Stimulated activated CD8-positive, alpha-beta memory T cell treated with anti-CD3 and anti-CD28 coated beads, Interleukin-4, amount 100 ng/mL, for 24 hours (primary cell): ENCODE results near the gene RCCD1.

Source experiments
- DNase-seq: peaks from one replicate; pipeline ENCODE4 v3.0.0-alpha.2; 2020; ENCODE audit warnings: low read depth

RCCD1 gene

DNA sequence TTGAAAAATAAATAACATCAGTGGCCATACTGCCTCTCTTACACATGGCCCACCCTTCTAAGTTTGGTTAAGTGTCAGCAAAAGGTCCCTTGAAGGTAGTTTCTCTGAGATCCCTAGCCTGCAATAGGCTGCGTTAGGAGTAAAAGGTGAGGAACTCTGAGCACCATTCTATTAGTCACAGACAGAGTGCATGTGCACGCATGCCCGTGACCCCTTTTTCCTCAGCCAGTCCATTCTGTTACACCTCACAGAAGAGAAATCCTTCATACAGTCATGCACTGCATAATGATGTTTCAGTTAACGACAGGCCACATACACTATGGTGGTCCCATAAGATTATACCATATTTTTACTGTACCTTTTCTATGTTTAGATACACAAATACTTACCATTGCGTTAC is 12.5 kb downstream of the RCCD1 start:
- no peak for DNase-seq

DNA sequence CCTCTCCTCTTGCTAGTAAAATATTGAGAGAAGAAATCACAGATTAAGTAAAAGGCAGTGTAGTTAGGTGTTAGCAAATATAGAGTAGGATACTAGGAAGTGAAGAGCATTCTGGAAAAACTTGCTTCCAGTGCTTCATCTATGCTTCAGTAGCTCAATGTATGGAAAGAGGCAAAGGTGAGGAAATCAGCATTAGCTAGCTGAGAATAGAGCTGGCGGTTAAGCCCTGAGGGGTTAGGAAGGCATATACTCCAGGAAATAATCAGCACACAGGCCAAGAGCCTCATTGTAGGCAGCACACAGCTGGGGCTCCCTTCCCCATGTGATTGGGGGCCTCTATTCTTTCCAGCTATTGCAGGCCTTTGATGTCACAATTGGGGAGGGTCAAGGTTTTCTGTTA is 13.8 kb downstream of the RCCD1 start:
- DNase-seq = no peak

DNA sequence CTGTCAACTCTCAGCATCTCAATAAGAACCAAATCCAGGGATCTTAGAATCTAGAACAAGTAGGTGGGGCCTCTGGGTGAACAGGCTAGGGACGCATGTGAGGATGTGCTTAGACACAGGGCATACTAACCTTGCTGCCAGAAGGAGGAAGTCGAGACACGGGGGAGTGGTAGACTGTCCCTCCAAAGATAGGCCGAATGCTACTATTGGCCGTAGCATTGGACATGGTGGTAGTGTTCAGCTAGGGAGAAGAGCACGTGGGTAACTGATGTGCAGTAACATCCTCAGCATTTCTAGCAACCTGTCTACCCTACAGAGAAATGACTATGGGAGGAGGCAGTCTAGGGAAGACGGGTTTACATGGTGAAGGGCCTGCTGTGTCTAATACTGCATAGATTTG is 15.6 kb downstream of the RCCD1 start:
- no peak for DNase-seq

DNA sequence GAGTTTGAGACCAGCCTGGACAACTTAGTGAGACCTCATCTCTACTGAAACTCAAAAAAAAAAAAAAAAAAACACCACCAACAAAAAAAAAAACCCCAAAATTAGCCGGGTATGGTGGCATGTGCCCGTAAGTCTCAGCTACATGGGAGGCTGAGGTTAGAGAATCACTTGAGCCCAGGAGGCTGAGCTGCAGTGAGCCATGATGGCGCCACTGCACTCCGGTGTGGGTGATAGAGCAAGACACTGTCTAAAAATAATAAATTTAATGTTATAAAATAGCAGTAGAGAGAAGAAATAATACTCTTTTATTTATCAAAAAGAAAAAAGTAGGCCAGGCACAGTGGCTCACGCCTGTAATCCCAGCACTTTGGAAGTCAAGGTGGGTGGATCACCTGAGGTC is 17.4 kb downstream of the RCCD1 start:
- no peak for DNase-seq

DNA sequence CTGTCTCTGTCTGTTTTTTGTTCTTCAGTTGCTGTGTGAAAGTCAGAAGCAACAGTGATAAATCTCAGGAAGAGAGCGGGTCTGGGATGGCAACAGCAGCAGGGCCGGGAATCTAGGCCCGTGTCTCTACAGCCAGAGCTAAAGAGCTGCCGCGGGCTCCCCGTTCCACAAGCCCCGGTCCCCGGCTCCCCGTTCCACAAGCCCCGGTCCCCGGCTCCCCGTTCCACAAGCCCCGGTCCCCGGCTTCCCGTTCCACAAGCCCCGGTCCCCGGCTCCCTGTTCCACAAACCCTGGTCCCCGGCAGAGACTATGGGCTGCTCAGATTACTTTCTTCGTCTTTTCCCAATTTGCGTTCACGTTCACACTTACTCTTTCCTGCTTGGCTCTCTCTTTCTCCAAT is 19.5 kb downstream of the RCCD1 start:
- DNase-seq = no peak

DNA sequence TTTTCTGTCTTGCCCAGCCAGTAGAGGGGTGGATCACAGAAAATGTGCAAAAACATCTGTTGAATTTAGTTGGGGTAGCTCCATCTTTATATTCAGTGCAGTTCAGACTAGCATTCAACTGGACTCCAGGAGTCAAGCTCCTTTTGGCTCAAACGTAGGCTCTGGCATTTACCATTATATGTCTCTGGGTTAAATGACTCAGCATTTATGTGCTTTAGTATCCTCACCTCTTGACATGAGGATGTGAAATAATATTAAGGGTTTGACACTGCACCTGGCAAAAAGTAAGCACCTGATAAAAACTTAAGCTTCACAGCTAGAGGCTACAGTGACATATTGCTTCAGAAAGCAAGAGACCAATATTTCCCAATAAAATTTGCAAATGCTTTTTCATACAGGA is 24.9 kb downstream of the RCCD1 start:
- DNase-seq = no peak

DNA sequence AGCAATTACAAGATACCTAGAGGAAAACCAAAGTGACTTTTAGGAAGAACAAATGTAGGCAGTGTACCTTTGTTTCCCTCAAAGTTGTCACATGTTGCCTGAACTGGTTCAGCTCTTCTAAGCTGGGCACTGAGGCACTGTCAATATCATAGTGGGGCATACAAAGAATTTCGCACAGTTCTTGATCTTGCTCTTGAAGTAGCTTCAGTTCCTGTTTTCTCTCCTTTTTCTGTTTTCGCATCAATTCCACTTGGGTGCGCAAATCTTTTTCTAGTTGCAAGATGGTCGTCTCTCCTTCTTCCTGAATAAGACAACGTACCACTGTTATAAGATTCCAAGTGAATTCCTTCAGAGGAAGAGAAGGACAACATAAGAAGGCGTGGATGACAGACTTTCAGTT is 27.0 kb downstream of the RCCD1 start:
- DNase-seq = no peak

DNA sequence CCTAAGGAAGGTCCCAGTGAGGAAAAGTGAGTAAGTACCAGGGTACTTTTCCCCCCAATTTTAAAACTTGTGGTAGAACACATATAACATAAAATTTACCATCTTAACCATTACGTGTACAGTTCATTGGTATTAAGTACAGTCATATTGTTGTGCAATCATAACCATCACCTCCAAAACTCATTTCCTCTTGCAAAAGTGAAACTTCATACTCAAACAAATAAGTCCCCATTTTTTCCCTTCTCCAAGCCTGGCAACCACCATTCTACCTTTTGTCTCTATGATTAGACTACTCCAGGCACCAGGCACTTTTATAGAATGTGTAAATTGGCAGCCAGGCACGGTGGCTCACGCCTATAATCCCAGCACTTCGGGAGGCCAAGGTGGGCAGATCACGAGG is 27.5 kb downstream of the RCCD1 start:
- no peak for DNase-seq

DNA sequence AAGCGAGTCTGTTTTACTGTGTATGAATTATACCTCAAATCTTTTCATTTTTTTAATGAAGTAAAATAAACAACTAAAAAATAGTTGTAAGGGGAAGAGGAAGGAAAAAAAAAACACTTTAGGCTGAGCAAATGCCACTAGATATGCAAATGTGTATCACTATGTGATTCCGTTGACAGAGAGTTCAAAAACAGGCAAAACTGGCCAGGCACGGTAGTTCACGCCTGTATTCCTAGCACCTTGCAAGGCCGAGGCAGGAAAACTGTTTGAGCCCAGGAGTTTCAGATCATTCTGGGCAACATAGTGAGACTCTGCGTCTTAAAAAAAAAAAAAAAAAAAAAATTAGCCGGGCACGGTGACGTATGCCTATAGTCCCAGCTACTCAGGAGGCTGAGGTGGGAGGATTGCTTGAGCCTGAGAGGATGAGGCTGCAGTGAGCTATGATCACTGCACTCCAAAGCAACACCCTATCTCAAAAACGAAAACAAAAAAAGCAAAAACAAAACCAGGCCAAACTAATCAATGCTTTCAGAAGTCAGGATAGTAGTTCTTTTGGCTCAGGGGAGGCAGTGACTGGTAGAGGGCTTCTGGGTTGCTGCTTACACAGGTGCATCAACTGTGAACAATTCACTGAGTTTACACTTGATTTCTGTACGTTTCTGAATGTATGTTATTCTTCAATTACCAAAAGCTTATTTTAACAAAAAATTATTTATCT is 32.3 kb downstream of the RCCD1 start:
- DNase-seq = no peak

DNA sequence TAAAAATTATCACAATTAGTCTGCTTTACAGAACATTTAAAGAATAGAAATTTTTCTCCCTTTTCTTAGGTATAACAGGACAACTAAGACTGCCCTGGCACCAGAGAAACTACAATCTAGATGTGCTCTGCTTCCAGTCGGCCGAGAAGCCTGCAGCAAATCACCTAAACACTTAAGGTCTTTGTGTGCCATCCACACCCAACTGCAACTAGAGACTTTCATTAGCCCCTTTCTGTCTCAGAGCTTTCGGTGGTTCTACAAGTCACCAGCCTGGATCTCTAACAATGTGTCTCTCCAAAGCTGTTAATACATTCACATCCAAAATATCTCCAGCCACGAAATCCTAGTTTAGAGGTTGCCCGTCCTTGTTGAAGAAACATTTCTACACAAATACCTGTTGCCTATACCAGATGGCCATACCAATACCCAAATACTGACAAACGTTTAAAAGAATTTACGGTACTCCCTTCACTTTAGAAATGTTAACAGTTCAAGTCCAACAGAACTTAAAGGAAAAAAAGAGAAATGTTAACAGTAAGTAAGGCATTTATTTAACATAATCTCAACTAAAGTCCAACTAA is 33.0 kb downstream of the RCCD1 start:
- no peak for DNase-seq

DNA sequence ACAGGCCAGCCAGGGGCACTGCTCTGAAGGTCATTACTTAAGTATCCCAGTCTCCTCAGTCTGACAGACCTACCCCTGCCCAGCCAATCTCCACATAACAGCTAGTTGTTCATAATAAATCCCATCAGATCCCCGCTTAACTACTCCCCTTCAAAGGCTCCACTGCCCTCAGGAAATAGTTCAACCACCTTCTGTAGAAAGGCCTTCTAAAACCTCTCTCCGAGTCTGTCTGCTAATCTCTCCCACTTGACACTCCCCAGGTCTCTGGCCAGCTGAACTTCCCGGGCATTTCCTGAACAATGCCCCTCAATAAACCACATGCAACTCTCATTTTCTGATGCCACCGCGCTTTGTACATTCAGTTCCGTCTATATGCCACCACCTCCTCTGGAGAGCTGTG is 33.6 kb downstream of the RCCD1 start:
- DNase-seq = no peak

DNA sequence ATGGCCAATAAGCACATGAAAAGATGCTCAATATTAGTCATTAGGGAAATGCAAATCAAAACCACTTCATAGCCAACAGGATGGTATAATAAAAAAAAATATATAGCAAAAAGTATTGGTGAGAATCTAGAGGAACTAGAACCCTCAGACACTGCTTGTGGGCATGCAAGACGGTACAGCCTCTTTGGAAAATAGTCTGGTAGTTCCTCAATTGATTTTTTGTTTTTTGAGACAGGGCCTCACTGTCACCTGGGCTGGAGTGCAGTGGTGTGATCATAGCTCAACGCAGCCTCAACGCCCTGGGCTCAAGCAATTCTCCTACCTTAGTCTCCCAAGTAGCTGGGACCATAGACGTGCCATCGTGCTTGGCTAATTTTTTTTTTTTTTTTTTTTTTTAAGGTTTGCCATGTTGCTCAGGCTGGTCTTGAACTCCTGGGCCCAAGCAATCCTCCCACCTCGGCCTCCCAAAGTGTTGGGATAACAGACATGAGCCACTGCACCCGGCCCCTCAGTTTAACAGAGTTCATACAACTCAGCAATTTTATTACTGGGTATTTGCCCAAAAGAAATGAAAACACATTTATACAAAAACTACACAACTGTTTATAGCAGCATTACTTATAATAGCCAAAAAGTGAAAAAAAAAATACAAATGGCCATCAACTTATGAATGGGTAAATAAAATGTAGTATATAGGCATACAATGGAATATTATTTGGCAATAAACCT is 34.5 kb downstream of the RCCD1 start:
- DNase-seq = no peak

DNA sequence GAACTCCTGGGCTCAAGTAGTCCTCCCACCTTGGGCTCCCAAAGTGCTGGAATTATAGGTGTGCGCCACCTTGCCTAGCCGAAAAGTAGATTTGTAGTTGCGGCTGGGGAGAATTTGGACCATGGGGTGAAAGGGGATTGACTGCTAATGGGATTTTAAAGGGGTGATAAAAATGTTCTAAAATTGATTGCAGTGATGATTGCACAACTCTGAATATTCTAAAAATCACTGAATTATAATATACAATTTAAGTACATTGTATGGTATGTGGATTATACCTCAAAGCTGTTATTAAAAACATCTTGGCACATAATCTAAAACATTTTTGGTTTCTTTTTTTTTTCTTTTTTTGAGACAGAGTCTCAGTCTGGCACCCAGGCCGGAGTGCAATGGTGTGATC is 35.8 kb downstream of the RCCD1 start:
- DNase-seq = no peak

DNA sequence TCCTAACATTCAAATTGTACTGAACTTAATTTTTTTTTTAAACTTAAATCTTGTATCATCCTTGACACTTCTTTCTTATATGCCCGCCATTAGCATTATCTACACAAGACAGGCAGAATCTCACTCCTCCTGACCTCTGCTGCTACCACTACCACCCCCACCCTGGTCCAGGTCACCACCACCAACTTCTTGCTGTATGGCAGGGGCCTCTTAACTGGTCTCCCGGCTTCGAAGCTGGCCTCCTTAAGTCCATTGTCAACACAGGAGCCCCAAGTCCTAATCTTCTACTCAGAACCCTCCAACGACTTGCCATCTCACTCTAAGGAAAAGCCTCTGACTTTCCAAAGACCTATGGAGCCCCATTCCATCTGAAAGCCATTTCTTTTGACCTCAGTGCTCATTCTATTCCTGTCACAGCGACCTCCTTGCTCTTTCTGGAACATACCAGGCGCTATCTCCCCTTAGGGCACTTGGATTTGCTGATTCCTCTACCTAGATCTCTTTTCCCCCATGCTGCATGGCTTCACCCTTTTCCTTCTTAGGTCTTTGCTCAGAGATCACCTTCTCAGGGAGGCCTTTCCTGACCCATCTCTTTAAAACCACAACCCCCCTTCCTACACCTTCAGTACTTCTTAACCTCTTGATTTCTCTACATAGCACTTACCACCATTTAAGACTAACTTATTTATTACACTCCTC is 37.1 kb downstream of the RCCD1 start:
- no peak for DNase-seq

DNA sequence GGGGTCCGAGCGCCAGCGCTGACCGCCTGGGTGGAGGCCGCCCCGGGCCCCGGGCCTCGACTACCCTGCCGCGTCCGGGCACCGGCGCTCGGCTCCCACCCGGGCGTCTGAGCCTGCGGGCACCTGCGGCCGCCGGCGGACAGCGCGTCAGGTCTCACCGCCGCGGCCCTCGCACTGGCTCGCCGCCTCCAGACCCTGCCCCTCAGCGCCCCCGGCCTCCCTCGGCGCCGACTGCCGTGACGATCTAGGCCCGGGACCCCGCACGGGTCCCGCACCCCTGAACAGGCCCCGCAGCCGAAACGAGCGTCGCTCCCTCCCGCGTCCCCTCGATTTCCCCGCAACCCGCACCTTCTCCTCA is 39.4 kb downstream of the RCCD1 start:
- DNase-seq = no peak

DNA sequence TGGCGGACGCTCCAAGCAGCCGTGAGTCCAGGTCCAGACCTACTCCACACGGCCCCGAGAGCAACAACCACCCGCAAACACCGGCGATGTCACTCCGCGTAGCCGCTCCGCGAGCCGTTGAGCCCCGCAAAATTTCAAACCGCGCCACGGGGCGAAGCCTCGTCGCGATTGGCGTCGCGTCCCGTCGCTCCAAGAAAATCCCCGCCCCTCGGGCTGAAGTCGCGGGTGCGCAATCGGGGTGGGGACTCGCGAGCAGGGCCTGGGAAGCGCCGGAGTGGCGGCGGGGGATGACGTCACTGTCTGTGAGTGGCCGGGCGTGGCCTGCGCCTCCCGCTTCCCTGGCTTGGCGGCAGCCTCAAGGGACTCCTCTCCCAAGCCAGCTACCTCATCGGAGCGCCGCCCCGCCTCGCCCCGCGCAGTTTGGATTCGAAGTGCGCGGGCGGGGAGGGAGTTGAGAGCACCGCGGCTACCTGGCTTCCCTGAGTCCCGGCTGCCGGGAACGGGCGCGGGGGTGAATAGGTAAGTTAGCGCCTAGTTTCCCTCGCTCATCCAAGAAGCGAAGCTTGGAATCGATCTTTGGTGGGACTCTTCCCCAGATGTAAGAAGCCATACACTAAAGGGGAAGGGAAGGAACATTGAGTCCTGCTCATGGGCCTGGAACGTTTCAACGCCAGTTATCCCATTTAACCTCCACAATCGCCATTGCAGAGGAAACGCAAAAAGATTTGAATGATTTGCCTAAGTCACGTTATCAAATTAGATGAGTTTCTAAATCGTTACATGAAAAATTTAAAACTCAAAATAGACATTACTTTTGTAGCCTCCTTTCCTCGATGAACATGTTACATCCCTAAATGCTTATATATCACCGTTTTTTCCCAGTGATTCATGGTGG is 40.0 kb downstream of the RCCD1 start, which contains the start of gene PRC1:
Gene PRC1, minus strand, starts transcription at position 119 of the 895 bp plus-strand sequence. Its CDS starts 118 bp downstream, at position 1.
- peak; percentile 95 for DNase-seq

DNA sequence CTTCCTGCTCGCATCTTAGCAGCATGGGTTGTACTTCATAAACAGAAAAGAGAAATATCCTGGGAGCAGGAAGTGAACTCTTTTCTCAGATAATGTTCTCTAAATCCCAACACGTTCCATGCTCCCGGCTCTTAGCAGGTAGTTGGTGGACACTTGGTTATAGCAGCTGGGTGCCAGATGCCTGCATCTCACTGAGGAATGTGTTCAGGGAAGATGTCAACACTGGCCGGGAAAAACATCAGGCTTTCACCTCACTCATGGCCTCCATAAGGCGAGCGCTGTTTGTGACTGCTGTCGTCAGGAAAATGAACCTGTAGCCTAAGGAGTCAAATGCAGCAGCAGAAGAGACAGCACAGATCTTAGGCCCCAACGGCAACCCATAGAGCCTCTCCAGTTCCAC is 44.1 kb downstream of the RCCD1 start:
- no peak for DNase-seq

DNA sequence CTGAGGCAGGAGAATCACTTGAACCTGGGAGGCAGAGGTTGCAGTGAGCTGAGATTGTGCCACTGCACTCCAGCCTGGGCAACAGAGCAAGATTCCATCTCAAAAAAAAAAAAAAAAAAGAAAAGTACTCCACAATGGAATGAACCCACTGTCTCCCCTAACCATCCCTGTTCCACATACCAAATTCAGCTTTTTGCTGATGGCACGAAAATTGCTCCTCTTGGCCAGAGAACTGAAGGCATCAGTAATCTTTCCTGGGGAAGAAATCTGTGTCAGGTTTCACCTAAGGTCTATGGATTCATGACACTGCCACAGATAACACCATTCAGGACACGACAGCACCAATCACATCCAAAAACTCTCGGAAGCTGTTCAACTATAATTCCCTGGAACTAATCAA is 46.5 kb downstream of the RCCD1 start:
- DNase-seq = no peak

DNA sequence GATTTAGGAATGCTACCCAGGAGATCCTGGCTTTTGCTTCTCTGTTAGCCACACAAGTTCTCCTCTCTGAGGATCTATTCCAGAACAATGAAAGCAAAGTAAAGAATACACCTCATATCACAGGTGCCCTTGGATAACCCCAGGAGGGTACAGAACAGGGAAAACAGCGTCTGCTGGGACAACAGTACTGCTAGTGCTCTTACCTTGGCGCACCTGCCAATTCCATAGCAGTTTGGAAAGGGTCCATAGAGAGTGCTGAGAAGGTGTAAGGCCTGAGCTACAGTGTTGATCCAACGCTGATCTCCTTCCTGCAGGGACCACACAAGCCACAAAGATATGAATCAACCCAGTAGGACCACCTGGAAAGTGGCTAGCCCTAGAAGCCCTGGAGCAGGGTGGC is 52.6 kb downstream of the RCCD1 start:
- no peak for DNase-seq
